CD4-positive, alpha-beta T cell treated with Interleukin-4 for 4 hours (primary cell): Measurements from ENCODE around the gene HSPG2.
"Not testable (repeated sequence)": the region's sequence is repeated elsewhere in the genome, so short reads cannot be mapped to it uniquely, and the experiment has no call there.

ENCODE experiments used
- DNase-seq: peaks from one replicate; pipeline ENCODE4 v3.0.0-alpha.2; 2020

HSPG2 gene

DNA sequence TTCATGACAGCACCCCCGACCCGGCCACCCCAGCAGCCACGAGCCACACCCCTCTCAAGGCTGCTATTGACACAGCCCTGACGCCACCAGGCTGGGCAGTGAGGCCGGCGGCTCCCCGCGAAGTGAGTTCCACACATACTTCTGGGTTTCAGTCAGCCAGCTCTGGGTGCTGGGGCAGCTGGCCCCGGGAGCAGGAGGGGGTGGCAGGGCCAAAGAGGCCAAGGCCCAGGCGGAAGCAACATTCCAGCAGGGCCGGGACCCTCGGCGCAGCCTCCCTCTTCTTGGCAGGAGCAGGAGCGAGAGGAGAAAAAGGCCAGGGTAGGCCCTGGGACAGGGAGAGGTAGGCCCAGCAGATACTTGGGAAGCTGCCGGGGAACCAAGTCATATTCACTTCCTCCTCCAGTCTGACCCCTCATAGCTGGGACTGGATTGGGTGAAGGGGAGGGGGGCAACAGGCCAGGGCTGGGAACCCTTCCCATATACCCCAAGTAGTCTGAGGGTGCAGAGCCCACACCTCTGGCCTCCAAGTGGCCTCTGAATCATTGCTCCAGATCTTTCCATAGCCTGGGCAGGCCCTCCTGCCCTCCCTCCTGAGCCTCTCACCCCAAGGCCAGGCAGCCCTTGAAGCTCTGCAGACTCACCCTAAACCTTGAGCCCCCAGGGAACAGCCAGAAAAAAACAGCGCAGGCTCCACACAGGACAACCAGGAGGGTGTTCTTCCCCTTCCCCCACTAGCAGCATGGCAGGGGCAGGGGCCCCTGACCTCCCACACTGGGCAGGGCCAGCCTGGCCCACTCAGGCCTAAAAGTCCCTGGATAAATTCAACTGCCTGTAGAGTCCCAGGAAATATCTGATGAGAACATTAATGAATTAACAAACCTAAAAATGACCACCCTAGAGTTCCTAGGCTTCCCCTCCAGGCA lies 5.7 kb downstream of the HSPG2 start:
- no peak for DNase-seq

DNA sequence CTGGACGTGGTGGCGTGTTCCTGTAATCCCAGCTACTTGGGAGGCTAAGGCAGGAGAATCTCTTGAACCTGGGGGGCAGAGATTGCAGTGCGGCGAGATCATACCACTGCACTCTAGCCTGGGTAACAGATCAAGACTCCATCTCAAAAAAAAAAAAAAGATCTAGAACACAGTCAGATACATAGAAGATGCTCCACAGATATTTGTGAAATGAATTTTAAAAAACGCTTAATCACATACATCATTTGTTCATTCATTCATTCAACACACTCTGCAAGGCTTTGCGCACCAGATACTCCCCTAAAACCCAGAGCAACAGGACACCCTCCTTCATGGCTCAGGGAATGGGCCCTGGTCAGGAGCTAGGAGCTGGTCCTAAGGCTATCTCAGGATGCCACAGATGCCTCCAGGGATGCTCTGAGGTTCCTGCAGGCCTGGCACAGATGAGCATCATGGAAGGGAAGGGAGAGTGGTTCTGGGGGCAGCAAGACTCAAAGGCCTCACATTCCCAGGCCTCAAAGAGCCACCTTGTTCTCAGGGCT lies 6.4 kb downstream of the HSPG2 start:
- DNase-seq = no peak

DNA sequence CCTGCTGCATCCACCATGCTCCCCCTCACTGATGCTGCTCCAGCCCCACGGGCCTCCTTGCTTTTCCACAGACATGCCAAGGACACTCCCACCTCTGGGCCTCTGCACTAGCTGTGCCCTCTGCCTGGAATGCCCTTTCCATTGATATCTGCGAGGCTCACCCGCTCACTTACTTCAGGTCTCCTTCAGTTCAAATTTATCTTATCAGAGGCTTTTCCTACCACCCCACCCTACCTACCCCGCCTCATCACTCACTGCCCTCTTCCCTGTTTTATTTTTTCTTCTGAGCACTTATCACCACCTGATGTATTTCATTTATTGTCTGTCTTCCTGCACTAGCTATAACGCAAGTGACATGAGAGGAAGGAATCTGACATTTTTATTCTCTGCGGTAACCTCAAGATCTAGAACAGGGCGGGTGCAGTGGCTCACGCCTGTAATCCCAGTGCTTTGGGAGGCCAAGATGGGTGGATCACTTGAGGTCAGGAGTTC lies 7.0 kb downstream of the HSPG2 start:
- no peak for DNase-seq

DNA sequence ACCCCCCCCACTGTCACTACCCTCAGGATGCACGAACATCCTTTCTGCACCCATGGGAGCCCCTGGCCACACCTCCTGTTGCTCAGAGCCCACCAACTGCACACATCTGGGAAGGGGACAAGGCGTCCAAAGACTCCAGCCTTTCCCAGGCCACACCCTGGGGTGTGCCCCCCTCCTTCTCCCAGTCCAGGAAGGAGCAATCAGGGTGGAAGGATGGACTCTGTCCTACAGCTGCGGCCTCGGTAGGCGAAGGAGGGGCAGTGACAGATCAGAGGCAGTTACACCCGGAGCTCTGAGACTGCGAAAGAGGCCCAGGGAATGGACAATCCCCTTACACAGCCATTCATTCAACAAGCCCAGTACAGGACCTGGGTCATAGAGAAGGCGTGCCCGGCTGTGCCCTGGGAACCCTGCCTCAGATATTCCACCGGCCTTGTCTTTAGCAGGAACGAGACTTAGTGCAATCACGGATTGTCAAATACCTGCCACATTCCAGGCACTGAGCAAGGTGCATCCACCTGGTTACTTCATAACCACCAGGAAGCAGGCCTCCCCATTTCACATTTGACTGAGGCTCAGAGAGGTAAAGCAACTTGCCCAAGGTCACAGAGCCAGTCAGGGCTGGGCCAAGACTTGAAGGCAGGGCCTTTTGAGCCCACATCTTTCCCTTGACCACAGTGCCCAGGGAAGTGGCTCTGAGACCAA lies 9.4 kb downstream of the HSPG2 start:
- DNase-seq = no peak

DNA sequence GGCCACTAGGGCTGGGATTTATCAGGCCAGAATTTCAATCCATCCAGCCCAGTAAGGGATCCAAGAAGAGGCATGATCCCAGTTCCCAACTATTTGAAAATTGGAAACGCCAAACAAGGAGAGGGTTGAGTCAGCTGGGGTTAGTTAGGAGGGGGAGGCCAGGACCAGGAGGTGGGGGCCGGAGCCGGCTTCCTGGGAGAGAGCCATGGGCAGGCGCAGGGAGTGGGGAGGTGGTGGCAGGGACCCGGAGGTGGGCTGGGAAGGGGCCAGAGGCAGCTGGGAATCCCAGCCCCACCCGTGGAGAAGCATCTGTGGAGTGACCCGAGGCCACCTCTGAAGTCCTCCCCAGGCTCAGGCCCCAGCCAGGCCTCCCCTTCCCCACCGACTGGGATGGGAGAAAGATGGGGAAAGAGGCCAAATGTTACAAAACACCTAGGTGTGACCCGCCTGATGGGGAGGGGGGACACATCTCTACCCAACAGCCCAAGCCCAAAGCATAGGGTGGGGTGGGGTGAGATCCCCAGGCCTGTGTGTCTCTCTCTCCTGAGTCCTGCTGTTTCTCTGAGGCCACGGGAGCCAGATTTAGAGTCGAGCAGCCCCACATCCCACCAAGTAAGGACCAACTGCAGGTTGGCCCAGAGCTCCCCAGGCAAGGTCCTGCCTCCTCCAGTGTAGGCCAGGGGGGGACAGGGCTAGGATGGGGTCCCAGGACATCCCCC lies 10.1 kb downstream of the HSPG2 start:
- DNase-seq = no peak

DNA sequence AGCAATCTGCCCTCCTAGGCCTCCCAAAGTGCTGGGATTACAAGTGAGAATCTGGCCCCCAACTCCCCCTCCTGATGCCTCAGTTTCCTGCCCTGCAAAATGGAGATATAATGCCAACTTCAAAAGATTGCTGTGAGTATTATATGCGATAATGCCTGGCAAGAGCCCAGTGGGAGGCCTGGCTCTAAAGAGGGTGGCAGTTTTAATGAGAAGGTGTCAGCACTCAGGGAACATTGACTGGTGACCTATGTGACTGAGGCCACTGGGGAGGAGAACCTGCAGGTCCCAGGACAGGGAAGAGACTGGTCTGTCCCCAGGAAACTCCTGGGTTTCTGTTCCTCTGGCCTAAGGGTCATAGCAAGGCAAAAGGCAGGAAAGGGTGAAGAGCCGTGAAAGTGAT lies 11.0 kb downstream of the HSPG2 start:
- no peak for DNase-seq

DNA sequence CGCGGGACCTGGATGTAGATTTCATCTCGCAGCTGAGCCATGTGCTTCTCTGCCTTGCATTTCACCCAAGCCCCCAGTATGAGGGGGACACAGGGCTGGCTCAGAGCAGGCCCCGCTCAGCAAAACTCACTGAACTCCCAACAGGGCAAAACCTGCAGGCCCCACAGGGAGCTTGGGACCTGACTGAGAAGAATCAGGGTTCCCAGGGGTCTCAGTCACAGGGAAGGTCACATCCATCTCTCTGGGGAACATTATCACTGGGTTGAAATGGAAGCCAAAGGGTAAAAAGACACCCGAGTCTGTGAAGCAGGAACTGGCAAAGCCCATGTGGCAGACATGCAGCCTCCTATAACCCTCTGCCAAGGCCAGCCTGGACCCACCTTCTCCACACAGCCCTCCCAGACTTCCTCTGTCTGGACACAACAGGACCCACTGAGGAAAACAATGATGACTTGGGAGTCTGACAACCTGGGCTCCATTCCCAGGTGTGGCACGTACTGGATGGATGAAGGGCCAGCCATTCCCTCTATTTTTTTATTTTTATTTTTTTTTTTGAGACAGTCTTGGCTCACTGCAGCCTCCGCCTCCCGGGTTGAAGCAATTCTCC lies 11.7 kb downstream of the HSPG2 start:
- DNase-seq = no peak

DNA sequence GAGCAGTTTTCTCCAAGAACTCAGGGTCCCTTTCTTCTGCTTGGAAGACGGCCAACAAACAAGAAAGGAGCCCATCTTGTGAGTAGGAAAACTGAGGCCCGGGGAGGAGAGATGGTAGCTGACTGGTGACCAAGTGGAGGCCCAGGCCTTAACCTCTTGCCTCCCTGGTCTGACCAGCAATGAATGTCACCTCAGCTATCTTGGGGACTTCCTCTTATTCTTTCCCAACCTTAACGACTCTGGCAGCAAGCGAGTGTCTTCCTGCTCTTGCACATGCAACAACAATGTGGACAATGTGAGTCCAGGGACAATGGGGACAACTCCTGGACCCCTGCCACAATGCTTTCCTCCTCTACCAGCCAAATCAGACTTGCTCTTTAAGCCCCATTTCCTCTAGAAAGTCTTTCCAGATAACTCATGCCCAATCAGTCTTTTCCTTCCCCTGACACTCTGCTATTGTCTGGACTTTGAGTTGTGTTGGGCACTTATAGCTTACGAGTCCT lies 12.6 kb downstream of the HSPG2 start:
- no peak for DNase-seq

DNA sequence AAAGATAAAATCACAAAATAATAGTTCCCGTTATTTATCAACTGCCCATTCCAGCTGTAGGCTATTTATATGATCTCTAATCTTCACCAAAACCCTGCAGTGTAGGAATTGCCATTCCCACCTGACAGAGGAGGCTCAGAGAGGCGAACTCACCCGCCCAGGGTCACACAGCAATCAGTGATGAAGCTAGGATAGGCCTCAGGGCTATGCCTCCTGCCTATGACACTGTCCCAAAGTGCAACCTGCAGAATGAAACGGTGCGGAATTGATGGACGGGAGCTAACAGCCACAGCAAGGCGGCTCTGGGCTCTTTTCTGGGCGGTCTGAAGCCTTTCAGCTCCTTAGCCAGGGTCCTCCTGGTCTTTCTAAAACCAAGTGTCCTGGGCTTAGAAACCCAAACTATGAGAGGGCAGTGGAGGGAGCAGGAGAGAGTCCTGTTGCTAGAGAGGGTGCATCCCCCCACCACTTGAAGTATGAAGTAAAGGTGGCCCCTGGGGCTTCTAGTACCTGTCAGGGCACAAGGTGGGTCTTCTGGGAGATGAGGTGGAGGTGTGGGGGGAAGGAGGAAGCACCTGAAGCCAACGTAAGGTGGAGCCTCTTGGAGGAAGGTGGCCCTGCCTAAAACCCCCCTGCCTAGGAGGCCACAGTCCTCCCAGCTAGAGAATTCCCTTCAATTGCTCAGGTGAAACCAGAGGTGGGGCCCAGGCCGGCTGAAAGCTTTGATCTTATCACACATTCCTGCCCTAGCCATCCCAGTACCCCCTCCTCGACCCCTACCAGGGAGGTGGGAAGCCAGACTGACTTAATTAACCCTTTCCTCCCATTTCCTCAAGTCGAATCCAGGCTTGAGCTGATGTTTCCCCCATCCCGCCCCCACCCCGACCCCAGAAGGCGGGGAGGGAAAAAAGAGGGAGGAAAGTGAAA lies 14.8 kb downstream of the HSPG2 start:
- no peak for DNase-seq

DNA sequence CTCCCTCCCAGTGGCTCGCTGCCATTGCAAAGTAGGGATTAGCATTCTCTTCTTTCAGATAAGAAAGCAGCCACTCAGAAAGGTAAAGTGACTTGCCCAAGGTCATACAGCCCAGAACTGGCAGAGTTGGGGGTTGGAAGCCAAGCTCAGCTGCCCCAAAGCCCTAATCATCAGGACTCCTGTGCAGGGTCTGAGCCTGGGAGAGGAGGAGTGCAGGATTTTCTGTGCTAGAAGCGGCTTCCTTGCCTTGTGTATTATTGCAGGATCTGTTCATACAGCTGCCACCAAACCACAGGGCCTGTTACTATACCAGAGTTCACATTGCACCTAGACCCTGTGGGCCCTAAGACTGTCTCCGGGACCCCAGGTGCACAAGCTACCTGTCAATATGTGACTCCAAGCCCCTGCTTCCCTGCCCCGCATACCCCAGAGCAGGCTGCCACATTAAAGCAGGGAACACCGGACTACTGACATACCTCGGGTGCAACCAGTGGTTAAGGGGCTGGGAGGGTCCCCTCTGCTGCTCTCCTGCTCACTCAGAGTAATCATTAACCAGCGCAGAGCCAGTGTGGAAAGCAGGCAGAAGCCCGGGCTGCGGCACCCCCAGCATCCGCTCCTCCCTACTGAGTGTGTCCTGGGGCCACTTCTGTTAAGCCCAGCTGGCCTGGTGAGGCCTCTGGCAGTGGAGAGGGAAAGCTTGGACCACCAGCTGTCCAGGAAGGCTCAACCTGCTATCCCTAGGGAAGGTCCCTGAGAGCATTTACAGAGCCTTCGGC lies 15.8 kb downstream of the HSPG2 start:
- no peak for DNase-seq

DNA sequence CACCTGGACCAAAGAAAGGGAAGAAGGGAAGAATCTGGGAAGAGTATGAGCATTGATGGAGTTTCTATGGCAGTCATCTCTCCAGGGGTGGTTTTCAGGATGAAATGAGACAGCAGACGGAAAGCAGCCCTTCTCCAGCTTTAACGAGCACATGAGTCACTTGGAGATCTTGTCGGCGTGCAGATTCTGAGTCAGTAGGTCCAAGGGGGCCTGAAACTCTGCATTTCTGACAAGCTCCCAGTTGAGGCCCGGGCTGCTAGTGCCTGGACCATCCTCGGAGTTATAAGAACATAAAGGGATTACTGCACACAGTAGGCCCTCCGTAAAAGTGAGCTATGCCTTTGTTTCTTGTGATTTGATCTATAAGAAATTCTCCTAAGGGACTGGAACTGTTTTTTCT lies 17.6 kb downstream of the HSPG2 start:
- no peak for DNase-seq

DNA sequence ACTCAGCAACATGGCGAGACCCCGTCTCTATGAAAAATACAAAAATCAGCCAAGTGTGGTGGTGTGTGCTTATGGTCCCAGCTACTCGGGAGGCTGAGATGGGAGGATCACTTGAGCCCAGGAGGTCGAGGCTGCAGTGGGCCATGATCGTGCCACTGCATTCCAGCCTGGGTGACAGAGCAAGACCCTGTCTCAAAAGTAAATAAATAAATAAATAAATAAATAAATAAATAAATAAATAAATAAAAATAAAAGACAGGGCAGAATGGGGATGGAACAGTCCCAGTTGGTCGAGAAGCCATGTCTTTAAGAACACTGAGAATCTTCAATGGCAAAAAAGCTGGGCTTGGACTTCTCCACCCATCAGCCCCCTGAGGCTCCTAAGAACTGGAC lies 19.9 kb downstream of the HSPG2 start:
- not testable (repeated sequence) for DNase-seq

DNA sequence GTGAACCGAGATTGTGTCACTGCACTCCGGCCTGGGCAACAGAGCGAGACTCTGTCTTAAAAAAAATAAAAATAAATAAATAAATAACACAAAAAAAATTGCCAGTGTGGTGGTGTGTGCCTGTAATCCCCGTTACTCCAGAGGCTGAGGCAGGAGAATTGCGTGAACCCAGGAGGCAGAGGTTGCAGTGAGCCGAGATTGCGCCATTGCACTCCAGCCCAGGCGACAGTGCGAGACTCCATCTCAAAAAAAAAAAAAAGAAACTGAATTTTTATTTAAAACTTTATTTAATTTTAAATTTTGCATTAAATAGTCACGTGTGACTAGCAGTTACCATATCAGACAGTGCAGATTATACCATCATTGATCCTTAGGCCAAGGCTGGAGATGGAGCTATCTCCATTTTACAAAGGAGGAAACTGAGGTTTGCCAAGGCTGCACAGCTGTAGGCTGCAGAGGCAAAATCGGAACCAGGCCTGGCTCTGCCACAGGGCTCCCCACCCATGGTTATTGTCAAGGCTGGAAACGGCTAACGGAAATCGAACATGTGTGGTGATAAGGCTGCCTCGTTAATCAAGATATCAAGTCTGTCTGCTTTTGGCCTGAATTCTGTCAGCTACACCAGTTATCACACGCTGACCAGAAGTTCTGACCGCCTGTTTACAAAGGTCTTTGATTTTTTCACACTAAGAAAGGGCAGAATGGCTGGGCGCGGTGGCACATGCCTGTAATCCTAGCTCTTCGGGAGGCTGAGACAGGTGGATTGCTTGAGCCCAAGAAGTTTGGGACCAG lies 20.5 kb downstream of the HSPG2 start:
- no peak for DNase-seq

DNA sequence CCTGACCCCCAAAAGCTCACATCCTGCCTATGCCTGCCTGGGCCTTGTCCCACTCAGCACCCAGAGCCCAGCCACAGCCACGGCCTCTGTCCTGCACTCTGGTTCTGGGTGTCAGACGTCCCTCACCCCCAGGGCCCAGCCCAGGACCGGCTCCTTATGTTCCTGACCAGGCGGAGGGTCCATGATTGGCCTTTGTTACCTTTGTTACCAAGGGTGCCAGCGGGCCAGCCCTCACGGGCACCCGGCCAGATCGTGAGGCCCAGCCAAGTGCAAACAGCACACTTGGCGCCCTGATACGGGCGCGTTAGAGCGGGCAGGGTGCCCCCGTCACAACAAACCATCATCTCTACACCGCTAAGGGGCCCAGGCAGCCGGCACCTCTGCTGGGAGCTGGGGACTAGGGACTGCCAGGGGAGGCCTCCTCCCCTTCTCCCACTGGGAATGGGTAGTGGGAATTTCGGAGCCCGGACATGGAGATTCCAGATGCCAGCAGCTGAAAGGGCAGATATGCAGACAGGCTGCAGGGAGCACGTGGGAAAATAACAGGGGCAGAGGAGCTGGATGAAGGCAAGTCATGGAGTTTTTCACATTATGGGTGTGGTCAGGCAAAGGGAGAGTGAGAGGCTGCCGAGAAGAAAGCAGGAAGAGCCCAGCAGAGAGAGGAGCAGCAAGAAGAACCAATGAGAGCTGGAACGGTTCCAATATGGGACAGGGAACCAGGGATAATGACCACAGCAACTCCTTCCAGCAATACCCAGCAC lies 22.1 kb downstream of the HSPG2 start:
- no peak for DNase-seq

DNA sequence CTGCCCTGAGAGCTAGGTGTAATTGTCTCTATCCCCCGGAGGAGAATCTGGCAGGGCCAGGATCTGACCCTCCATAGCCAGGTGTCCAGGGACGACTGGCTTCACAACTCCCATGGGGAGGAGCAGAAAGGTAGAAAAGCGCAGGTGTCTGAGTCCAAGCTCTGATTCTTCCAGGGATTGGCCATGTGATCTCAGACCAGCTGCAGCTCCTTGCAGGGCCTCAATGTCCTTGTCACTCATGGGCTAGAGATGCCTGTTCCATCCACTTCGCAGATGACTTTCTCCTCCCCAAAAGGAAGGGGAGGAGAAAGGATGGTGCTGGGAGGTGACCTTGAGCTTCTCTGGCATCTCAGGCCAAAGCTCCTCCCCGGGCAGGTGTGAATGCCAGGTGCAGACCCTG lies 22.7 kb downstream of the HSPG2 start:
- no peak for DNase-seq

DNA sequence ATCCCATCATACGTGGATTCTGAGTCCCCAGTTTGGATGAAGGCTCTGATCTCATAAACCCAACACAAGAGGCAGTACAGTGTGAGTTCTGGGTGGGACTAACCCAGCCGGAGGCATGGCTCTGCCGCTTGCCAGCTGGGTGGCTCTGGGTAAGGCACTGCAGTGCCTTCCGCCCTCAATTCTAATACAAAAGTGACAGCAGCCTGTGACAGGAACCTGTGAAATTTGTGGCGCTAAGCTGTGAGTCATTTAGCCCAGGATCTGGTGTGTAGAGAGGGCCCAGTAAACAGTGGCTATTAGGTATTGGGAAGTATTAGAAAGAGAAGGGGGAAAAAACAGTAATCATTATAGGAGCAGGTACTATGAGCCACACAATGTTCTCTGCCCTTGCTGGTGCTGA lies 23.3 kb downstream of the HSPG2 start:
- DNase-seq = peak; percentile 15

DNA sequence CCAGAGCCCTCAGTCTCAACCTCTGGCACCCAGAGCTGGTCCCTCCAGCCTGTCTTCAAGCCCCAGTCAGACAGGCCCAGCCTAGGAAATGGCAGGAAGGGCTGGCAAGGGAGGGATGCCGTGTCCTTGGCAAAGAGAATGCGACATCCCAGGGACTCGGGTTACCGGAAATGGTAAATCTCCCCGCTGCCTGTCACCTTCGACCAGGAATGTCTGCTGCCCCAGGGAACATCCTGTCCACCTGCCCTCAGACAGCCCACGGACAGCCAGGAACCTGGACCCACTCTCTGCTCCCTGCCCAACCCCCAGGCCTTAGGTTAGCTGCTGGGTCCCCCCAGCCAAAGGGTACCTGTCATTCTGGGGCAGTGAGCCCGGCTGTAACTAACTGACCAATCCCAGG lies 23.9 kb downstream of the HSPG2 start:
- DNase-seq = no peak

DNA sequence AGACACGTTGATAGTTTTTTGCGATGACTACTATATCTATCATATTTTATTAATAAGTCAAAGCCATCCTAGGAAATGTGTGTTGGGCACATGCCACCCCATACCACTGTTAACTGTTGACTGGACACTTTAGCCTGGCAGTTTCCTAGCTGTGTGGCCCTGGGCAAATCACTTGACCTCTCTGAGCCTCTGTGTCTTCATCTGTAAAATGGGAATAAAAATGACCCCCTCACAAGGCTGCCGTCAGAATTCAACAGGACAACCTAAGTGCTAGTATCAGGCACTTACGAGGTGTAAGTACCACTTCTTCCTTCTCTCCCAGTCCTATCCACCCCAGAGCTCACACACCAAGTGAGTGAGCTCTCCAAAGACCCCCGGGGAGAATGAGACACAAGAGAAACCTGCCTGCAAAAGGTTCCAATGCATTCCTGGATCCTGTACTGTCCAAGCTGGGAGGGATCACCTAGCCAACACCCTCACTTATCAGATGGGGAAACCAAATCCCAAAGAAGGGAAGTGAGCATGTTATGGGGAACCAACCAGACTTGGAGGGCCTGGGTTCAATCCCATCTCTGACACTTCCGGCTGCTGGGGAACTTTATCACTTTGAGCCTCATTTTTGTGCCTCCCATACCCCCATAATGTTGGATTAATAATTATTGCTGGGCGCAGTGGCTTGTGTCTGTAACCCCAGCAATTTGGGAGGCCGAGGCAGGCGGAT lies 24.9 kb downstream of the HSPG2 start:
- no peak for DNase-seq
